GM18526 (cell line): ENCODE measurements around the gene ACAD9.

Source experiments
- POLR2A ChIP-seq: IDR thresholded peaks from 3 replicates; pipeline ENCODE4 v1.6.1; 2011; ENCODE audit not compliant: insufficient read length; ENCODE audit errors: extremely low read depth

Gene ACAD9

DNA sequence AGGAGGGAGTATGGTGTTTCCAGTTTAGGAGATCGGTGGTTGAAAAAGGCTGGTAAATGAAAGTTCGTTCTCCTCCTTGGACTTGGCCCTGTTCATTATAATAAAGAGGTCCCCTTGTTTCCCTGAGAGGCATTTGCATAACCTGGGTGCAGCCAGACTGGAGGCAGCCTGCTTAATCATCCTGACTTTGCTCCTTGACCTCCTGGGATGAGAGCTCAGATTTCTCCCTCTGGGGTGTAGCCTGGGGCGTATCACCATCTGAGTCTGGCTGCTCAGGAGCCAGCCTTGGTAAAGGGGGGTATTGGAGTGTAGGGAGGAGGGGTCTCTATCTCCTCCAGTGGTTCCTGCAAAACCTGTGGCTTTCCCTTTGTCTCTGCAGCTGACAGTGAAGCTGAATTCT, 21.3 kb upstream of the ACAD9 start:
- TF ChIP-seq POLR2A: no peak

- no peak for TF ChIP-seq POLR2A
Observed at GRCh38 chr3:128859630-128860029, 19.8 kb upstream of the ACAD9 start.

- TF ChIP-seq POLR2A: no peak
Observed at GRCh38 chr3:128861491-128861890, 17.9 kb upstream of the ACAD9 start.

GRCh38 chr3:128863560-128863959, 15.9 kb upstream of the ACAD9 start:
- no peak for TF ChIP-seq POLR2A

GRCh38 chr3:128864351-128864811, 15.0 kb upstream of the ACAD9 start:
- no peak for TF ChIP-seq POLR2A

GRCh38 chr3:128867200-128868125, 12.0 kb upstream of the ACAD9 start:
- TF ChIP-seq POLR2A: no peak

- TF ChIP-seq POLR2A: no peak
Observed at GRCh38 chr3:128870347-128870746, 9.1 kb upstream of the ACAD9 start.

DNA sequence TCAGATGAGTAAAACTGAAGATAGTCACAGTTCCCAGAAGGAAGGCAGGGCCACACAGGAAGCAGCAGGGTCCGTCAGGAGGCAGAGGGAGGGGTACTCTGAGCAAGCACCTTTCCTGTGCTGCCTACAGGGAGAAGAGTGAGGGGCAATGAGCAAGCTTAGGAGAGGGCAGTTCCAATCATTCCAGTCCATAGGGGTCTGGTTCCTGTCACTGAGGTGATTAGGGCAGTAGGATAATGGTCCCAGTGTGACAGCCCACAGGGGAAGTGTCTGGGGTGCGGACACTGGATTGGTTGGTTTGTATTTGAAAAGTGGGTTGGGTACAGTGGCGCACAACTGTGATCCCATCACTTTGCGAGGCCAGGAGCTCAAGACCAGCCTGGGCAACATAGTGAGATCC, 7.1 kb upstream of the ACAD9 start:
- no peak for TF ChIP-seq POLR2A

DNA sequence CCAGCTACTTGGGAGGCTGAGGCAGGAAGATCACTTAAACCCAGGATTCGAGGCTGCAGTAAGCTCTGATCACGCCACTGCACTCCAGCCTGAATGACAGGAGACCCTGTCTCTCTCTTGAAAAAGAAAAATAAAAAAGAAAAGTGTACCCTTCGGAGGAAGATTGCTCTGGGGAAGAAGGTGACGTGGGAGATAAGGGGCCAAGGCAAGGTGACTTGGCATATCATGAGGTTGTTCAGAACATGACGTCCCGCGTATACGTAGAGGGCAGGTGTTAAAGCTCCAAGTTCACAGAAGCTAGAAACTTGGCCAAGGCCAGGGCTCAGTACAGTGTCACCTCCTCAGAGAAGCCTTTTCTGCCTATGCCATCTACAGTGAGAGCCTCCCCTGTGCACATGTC, 6.7 kb upstream of the ACAD9 start:
- no peak for TF ChIP-seq POLR2A

GRCh38 chr3:128873244-128874022, 6.0 kb upstream of the ACAD9 start:
- no peak for TF ChIP-seq POLR2A

- TF ChIP-seq POLR2A: no peak
Observed at GRCh38 chr3:128874481-128875180, 4.8 kb upstream of the ACAD9 start.

- no peak for TF ChIP-seq POLR2A
Observed at GRCh38 chr3:128875556-128876120, 3.8 kb upstream of the ACAD9 start.

DNA sequence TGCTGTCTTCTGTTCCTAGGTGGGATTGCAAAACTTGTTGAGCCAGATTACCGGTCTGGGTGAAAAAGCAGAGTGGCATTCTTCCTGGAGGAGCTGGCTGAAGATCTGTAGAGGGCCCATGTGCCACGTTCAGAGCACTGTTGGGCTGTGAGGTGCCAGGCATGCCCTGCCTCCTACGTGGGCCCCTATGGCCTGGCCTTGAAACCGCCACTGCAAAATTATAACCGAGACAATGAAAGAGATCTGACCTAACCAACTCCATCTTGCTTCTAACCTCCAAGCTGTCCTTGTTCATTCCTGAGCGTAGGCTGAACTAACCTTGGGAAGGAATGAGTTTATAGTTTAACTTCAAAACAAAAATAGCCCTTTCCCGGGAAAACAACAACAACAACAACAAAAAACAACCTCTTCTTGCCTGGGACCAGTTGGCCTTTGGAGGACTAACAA, 1.4 kb upstream of the ACAD9 start:
- TF ChIP-seq POLR2A: no peak

DNA sequence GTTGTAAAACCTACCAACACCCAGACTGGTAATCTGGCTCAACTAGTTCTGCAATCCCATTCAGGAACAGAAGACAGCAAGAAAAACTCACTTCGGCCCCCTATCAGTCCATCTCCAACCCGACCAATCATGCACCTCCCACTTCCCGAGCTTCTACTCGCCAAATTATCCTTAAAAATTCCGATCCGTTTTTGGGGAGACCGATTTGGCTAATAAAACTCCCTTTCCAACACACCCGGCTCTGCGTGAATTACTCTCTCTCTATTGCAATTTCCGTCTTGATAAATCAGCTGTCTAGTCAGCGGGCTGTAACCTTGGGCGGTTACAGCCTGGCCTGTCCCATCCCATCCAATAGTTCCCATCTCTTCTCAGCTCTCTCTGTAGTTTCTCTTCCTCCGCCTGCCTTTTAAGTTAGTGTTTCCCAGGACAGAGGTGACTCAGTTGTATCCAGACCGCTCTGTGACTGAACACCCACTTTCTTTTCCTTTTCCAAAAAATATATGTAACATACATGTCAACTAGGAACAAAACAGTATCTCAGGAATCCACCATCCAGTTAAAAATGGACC, 780 bp upstream of the ACAD9 start:
- no peak for TF ChIP-seq POLR2A

DNA sequence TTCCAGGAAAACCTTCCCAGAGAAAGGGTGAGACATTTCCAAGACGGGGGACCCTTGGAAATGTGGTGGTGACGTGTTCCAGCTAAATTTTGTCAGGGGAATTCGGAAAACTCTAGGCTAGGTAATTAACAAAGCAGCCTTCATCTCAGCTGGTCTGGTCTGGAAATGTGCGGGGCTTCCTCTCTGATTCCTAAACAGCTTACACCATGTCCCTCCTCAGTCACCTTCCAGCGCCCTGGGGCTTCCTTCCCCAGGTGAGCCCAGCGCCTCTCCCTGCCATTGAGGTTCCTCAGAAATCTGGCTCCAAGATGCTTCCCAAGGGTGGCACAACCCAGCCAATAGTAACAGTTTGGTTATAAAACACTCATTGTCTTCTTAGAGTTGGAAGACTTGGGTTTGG, 571 bp downstream of the ACAD9 start:
- TF ChIP-seq POLR2A: no peak
